Activated T-helper 1 cell treated with anti-CD3 and anti-CD28 coated beads, Interleukin-2, amount 50 U/mL, for 16 hours (primary cell): ENCODE results near the gene CCSER1.

ENCODE experiments used
- DNase-seq, 2 donors: peaks; one replicate each; pipeline ENCODE4 v3.0.0-alpha.2; 2020; ENCODE audit warnings: low read depth in 1 of 2, low spot score in 1 of 2

CCSER1 gene

GRCh38 chr4:90127223-90127705 lies at the start of gene CCSER1:
TSS of gene CCSER1 (plus strand) at chr4:90127394.
- DNase-seq = peak in 1 of 2 donors; percentile 14

- no peak for DNase-seq
Observed at GRCh38 chr4:90078440-90078839, 48.8 kb upstream of the CCSER1 start.

DNA sequence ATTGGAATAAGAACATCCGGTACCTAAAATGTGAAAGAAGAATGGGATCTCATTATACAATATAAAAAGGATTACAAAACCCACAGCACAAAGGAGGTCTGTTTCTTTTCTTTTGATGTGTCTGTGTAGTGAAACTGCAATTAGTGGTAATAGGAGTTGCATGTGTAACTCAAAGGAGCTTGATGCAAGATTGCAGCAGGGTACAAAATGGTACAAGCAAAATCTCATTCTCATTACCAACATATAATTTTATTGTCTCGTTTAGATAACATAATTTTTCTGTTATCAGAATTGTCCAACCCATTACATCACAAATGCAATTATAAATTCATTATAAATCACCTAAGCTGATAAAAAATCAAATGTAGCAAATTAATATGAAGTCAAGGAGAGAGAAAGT lies 47.1 kb upstream of the CCSER1 start:
- no peak for DNase-seq

GRCh38 chr4:90081432-90082144 lies 45.6 kb upstream of the CCSER1 start:
- no peak for DNase-seq

DNA sequence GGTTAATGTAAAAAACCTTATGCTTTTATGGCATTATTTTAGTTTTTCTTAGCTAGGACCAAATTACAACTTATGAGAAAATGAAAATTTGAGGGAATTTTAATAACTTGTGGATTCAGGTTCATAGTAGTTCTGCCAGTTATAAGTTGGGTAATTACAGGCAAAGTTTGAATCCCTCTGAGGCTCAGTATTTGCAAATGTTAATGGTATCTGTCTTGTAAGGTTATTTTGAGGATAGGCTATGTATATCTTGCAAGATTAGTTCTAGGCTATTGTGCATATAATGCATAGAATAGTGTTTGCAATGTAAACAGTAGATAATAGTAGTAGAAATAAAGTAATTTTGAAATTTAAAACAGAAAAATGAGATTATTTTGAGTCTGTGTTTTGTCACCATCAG lies 44.7 kb upstream of the CCSER1 start:
- no peak for DNase-seq

GRCh38 chr4:90084277-90084966 lies 42.8 kb upstream of the CCSER1 start:
- no peak for DNase-seq

- DNase-seq = no peak
Observed at GRCh38 chr4:90084967-90085295, 42.3 kb upstream of the CCSER1 start.

GRCh38 chr4:90093526-90093925 lies 33.7 kb upstream of the CCSER1 start:
- DNase-seq = no peak

DNA sequence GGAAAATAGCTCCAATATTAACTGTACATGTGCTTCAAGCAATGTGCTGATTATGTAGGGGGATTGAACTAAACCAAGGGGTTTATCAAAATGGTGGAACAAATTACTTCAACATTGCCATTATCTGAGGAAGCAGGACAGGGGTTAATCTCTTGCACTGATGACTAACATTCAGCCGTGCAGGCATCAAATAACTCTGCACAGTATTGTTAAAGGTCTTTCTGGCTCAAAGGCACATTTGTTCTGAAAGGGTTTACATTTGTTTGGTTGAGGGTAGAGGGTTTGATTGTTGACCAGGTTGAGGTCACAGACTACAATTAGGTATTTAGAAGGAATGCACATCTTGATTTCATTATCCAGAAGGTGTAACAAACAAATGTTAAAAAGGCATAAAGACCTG lies 32.2 kb upstream of the CCSER1 start:
- DNase-seq = no peak

DNA sequence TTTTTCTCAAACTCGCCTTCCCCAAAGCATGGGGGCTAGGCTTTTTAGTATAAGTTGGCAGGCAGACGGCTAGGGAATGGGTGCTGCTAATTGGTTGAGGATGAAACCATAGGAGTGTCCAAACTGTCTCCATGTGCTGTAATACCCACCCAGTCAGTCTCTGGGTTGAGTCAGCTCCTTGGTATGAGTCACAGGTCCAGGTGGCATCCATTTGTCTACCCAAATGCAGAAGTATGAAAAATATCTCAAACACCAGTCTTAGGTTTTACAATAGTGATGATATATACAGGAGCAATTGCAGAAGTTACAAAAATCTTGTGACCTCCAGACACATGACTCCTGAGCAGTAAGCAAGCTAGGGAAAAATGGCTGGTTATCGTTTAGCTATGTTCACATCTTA lies 27.4 kb upstream of the CCSER1 start:
- no peak for DNase-seq

GRCh38 chr4:90103991-90104390 lies 23.2 kb upstream of the CCSER1 start:
- DNase-seq = no peak

DNA sequence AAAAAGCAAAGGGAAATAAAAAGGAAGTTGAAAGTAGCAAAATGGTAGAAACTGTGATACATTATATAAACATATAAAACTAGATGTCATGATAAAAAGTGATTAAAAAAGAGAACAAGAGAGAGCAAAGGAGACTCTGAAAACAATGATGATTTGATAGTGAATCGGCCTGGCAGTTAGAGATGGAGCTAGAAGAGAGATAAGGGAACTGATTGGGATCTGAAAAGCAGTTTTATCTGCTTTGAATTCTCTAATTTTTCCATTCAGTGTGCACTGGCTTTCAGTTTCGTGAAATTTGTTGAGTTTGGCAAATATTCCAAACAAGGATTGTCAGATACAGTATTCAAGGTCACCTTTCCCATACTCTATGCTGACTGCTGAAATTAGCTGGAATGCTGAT lies 21.9 kb upstream of the CCSER1 start:
- no peak for DNase-seq

- no peak for DNase-seq
Observed at GRCh38 chr4:90112715-90113114, 14.5 kb upstream of the CCSER1 start.

- DNase-seq = no peak
Observed at GRCh38 chr4:90113881-90114457, 13.2 kb upstream of the CCSER1 start.

GRCh38 chr4:90118527-90119195 lies 8.5 kb upstream of the CCSER1 start:
- no peak for DNase-seq

GRCh38 chr4:90120037-90120436 lies 7.2 kb upstream of the CCSER1 start:
- DNase-seq = no peak

DNA sequence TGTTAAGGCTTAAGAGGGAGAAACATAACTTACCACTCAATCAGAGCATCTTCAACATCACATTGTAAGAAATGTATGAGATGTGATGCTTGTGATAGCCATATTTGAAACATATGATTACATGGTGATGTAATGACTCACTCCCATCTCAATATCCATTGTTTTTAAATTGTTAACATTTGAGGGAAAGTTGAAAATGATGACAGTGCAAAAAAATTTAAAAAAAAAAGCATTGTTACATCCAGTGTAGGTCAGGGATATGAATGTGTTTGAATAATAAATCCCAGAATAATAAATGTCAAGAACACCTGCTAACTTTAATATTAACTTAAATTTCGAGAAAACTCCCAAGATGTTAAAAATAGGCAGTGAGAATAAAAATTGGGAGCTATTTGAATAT lies 6.4 kb upstream of the CCSER1 start:
- no peak for DNase-seq

GRCh38 chr4:90121676-90122354 lies 5.4 kb upstream of the CCSER1 start:
- DNase-seq = no peak

- no peak for DNase-seq
Observed at GRCh38 chr4:90122355-90122748, 4.8 kb upstream of the CCSER1 start.

DNA sequence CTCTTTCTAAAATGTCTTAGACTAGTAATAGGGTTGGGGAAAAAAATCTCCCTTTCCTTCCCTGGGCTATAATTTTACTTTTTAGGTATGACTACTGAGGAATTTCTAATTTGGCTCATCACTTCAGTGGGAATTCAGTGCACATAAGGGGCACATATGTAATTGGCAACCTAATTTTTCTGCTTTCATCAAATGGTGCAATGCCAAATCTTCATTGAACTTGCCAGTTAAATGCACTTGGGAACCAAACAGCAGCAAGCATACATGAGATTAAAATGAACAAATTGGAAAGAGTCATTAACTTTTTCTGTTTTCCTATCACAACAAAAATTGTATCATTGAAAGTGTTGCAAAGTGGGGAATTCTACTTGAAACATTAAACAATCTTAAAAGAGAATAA lies 2.9 kb upstream of the CCSER1 start:
- no peak for DNase-seq

DNA sequence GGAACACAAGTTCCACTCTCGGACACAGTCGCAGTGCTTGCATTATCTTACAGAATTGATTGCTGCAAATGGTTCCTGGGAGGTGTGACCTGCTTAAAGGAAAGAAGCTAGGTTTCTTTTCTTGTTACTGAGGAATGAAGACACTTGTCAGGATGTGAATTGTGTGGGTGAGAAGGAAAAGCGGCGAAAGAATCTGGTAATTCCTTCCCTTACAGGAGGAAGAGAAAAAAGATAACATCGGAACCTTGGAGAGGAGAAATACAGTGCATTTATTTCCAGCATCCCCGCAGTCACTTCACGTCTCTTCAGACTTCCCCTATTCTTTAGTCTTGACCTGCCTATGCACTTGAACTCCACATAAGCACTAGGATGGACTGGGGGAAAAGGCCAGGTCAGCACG lies 389 bp upstream of the CCSER1 start:
- DNase-seq = no peak
